Fibroblast of pulmonary artery (primary cell): ENCODE results near the gene TRERF1.

Experiments
- DNase-seq: peaks from one replicate; pipeline ENCODE4 v3.0.0-alpha.2; 2010; ENCODE audit warnings: low read depth
- H3K4me3 ChIP-seq: replicated peaks from 2 replicates; pipeline ENCODE4 v1.5.1; 2011; ENCODE audit warnings: low read depth, mild to moderate bottlenecking, control low read depth, low read length, moderate library complexity
- TF ChIP-seq, protein P1 (sequence below): IDR thresholded peaks from 2 replicates; pipeline ENCODE4 v1.5.1; 2011; ENCODE audit warnings: mild to moderate bottlenecking, control low read depth, low read length, inconsistent platforms; ENCODE audit errors: missing control alignments

TRERF1 gene

DNA sequence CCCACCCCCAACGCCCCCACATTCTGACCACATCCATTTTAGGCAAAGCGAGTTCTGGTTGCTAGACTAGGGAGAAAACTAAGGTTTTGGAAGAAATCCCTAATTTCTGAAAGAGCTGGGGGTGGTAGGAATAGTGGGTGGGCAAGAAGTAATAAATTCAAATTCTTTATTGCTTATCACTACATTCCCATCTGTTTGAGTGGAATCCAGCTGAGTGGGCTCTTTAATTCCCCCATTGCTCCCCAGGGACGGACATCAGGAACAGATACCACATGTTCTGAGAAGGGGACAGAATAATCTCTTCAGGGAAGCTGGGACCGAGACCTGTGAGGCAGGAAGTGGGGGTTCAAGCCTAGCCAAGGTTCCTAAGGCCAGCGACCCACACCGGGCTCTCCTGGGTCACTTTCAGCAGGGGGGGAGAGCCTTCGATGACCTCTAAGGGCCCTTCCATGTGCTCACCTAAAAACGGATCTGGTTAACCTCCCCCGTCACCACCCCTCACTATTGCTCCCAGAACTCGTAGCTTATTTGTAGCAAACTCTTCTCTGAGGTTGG, 191.8 kb downstream of the TRERF1 start:
- no peak overlapping the region for H3K4me3 ChIP-seq
- no peak for DNase-seq
- TF ChIP-seq, protein P1, sequence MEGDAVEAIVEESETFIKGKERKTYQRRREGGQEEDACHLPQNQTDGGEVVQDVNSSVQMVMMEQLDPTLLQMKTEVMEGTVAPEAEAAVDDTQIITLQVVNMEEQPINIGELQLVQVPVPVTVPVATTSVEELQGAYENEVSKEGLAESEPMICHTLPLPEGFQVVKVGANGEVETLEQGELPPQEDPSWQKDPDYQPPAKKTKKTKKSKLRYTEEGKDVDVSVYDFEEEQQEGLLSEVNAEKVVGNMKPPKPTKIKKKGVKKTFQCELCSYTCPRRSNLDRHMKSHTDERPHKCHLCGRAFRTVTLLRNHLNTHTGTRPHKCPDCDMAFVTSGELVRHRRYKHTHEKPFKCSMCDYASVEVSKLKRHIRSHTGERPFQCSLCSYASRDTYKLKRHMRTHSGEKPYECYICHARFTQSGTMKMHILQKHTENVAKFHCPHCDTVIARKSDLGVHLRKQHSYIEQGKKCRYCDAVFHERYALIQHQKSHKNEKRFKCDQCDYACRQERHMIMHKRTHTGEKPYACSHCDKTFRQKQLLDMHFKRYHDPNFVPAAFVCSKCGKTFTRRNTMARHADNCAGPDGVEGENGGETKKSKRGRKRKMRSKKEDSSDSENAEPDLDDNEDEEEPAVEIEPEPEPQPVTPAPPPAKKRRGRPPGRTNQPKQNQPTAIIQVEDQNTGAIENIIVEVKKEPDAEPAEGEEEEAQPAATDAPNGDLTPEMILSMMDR: no peak

DNA sequence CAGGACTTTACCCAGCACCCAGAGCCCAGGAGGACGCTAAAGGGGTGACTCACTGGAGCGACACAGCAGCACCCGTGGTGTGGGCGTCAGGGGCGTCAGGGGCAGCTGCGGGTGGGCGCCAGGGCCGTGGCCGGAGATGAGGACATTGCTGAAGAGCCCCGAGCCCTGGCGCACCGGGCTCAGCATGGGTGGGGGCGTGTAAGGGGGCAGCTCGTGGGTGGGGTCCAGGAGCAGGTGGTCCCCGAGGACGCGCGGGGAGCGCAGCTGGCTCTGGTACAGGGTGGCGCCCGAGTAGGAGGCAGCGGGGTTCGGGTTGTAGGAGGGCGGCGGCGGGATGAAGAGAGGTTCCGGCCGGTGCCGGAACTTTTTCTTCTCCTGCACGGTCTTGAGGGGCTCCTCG, 192.4 kb downstream of the TRERF1 start:
- DNase-seq: no peak
- TF ChIP-seq, protein P1: no peak
- H3K4me3 ChIP-seq: no peak overlapping the region

DNA sequence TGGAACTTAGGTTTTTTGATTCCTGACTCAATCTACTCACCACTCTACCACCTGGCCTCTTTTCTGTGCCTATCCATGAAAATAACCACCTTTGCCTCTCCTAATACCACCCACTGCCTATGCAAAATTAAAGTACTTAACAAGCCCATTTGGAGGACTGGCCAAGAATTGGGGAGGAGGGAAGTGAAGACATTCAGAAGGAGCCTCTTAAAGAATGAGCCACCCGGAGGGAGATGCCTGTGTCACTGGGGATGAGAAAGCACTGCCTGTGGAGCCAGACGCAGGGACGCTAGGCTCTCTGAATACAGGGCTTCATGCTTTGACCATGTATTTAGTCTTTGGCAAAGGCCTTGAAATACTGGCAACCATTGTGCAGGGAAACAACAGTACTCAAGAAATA, 194.1 kb downstream of the TRERF1 start:
- TF ChIP-seq, protein P1: no peak
- no peak for DNase-seq

DNA sequence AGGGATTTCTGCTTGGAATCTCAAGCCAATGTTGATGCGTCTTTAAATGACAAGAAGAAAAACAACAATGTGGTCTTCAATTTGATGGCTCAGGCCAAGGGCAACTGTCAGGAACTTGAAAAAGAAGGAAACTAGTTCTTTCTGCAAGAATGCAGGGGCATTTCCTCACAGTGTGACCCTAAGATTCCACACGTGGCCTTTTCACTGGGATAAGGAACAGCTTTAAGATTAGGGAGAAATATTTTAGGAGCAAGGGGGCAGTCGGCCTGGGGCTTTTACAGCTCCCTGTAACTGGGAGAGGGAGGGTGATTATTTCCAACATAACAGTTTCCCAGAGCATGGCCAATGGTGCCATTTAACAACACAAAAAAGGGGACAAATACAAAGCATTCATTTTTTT, 194.7 kb downstream of the TRERF1 start:
- TF ChIP-seq, protein P1: no peak
- DNase-seq: peak; percentile 33
- no peak overlapping the region for H3K4me3 ChIP-seq

More for the DNA sequence above, 194.1 kb downstream of the TRERF1 start:
- H3K4me3 ChIP-seq: no peak overlapping the region

DNA sequence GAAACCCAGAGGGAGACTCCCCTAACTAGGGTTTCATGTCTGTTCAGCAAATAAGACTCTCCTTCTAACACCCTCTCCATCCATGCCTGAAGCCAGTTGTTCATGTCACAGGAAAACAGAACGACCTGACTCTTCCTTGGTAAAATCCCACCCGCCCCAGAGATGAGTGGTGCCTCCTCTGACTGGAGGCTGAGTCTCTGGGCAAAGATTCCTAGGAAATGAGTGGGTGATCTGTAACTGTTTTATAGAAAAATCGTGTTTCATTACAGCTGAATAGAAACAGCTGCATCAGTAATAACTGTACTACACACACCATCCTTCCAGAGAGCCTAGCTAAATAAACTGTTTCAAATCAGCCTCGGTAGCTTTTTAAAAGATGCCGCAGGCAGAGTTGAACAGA, 196.7 kb downstream of the TRERF1 start:
- H3K4me3 ChIP-seq: no peak overlapping the region
- TF ChIP-seq, protein P1: no peak
- DNase-seq: no peak

DNA sequence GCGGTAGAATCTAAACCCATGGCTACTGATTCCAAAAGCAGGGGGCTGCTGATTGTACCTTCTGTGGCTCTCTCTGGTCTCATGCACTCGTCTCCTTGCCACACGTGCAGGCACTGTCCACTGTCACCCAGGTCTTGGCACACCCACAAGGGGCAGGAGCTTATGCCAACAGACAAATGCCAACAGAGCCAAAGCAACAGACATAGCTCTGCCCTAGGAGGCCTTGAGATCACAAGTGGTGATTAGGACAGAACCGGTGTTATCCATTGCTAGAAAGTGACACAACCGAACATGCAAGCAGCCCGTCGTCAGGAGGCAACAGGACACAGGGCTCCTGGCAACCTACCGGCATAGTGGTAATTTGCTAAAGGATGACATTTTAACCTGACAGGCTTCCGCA, 197.2 kb downstream of the TRERF1 start:
- no peak for DNase-seq
- H3K4me3 ChIP-seq: no peak overlapping the region
- TF ChIP-seq, protein P1: no peak

DNA sequence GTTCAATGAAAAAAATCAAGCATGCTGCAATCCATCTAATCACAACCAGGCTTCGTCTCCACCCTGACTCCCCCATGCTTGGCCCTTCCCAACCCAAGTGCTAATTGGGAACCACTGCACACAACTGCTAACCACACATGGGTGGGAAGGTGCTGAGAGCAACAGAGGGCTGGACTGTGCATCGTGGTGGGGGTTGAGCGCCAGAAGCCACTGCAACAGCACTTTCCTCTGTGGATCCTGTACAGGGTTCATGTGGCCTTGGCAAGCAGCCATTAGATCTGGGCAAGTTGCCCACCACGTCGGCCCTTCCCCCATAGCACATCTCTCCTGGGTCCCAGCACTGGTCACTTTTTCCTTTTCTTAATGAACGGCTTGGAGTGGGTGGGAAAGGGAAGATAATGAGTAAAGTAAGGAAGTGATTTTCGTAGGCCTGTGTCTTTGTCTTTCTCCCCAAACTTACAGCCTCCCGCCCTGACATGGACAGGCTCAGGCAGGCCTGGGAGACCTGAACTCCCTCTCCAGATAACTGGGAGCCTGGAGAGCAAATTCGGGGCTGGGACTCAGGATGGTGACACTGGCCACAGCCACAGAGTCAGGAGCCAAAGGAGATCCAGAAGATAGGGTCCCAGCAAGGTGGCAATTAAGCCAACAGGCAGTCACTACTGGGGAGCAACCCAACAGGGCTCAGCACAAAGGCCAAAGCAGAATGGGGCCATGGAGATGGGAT, 199.7 kb downstream of the TRERF1 start:
- TF ChIP-seq, protein P1: no peak
- no peak overlapping the region for H3K4me3 ChIP-seq
- DNase-seq: peak; percentile 69
